HG02763 (cell line): ENCODE measurements around the gene UGT2B28.
"Not testable (repeated sequence)": the region's sequence is repeated elsewhere in the genome, so short reads cannot be mapped to it uniquely, and the experiment has no call there.

Experiments
- ATAC-seq: cut with Tn5 transposase; IDR thresholded peaks from one replicate; pipeline ENCODE4 v1.9.1; 2021; ENCODE audit warnings: mild to moderate bottlenecking, moderate library complexity; ENCODE audit not compliant: unreplicated experiment

UGT2B28 gene

GRCh38 chr4:69343114-69343513 is 62.8 kb downstream of the UGT2B28 start:
- ATAC-seq = not testable (repeated sequence)

GRCh38 chr4:69343558-69344420 is 63.5 kb downstream of the UGT2B28 start:
- ATAC-seq = not testable (repeated sequence)
